Measurements from ENCODE around the gene SBNO2.

Gene SBNO2

DNA sequence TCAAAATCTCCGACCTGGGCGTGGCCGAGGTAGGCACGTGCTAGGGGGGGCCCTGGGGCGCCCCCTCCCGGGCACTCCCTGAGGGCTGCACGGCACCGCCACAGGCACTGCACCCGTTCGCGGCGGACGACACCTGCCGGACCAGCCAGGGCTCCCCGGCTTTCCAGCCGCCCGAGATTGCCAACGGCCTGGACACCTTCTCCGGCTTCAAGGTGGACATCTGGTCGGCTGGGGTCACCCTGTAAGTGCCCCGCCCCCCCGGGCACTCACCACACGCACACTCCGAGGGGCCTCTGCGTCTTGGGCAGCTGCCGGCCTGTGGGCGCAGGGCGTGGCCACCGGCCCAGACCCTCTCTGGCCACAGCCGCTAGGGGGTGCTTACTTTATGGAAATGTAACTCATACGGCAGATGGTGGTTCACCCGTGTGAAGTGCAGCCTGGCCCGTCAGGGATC is 46.4 kb upstream of the SBNO2 start:
- in situ Hi-C loops (cut with MboI; ENCODE audit: low sequenced_read_pairs, unreplicated experiment) = no loop called here
- TF ChIP-seq, protein P1, sequence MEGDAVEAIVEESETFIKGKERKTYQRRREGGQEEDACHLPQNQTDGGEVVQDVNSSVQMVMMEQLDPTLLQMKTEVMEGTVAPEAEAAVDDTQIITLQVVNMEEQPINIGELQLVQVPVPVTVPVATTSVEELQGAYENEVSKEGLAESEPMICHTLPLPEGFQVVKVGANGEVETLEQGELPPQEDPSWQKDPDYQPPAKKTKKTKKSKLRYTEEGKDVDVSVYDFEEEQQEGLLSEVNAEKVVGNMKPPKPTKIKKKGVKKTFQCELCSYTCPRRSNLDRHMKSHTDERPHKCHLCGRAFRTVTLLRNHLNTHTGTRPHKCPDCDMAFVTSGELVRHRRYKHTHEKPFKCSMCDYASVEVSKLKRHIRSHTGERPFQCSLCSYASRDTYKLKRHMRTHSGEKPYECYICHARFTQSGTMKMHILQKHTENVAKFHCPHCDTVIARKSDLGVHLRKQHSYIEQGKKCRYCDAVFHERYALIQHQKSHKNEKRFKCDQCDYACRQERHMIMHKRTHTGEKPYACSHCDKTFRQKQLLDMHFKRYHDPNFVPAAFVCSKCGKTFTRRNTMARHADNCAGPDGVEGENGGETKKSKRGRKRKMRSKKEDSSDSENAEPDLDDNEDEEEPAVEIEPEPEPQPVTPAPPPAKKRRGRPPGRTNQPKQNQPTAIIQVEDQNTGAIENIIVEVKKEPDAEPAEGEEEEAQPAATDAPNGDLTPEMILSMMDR (IDR thresholded peaks at IDR 0.05; ENCODE audit: borderline replicate concordance, control extremely low read depth, extremely low read depth, insufficient read depth, missing control alignments) = no peak
- DNase-seq (ENCODE audit: low spot score) = no peak

DNA sequence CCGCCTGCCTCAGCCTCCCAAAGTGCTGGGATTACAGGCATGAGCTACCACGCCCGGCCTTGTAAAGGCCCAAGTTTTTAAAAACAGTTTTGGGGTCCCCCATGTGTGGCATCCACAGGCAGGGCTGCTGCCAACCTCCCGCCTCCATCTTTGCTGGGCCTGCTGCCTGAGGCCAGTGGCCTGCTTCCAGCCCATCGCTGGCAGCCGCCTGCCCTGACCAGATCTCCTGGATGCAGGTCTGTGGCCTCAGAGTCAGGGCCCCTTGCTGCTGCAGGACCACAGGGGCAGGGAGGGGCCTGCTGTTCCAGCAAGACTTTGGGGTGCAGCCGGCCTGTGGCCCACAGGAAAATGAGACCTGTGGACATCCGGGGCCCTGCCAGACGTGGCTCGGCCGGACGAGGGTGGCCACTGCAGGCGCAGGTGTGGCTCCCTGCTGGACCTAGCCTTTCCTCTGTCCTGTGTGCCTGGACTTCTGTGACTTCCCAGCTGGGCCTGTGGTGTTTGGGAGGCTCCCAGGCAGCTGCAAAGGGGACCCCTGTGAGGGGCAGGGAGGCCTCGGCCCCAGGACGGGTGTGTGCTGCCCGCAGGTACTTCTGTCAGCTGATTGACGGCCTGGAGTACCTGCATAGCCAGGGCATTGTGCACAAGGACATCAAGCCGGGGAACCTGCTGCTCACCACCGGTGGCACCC is 45.9 kb upstream of the SBNO2 start:
- no peak for DNase-seq (ENCODE audit: low spot score)
- in situ Hi-C loops (cut with MboI; ENCODE audit: low sequenced_read_pairs, unreplicated experiment) = no loop called here
- TF ChIP-seq, protein P1 (IDR thresholded peaks at IDR 0.05; ENCODE audit: borderline replicate concordance, control extremely low read depth, extremely low read depth, insufficient read depth, missing control alignments) = no peak

DNA sequence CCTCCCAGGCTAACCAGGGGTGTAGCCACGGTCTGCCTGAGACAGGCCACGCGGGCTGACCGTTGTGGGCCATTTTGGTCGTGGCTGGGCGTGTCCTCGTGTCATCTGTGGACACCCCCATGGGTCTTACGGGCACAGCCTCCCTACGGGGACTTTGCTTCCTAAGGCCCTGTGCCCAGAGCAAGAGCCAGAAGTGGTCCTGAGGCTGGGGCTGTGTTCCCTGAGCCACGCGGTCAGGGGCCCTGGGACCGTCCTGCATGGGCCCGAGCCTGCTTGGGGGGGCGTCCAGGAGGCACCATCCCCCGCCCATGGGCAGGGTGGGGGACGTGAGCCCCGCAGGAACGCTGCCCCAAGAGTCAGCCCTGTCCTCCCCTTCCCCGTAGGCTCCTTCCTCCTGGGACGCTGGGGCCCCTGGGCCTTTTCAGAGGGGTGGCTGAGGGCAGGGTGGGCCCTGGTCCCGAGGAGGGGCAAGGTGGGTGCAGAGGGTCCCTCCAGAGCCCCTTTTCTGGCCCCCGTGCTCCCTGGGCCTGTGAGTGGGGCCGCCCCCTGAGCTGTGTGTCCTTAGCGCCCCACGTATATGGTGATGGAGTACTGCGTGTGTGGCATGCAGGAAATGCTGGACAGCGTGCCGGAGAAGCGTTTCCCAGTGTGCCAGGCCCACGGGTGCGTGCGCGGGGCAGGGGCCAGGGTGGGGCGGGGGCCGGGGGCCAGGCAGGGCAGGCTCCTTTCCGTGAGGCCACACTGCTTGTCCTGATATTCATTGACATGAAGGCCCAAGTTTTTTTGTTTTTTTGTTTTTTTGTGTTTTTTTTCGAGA is 44.9 kb upstream of the SBNO2 start:
- TF ChIP-seq, protein P1 (IDR thresholded peaks at IDR 0.05; ENCODE audit: borderline replicate concordance, control extremely low read depth, extremely low read depth, insufficient read depth, missing control alignments) = no peak
- in situ Hi-C loops (cut with MboI; ENCODE audit: low sequenced_read_pairs, unreplicated experiment) = no loop called here
- DNase-seq (ENCODE audit: low spot score) = no peak

DNA sequence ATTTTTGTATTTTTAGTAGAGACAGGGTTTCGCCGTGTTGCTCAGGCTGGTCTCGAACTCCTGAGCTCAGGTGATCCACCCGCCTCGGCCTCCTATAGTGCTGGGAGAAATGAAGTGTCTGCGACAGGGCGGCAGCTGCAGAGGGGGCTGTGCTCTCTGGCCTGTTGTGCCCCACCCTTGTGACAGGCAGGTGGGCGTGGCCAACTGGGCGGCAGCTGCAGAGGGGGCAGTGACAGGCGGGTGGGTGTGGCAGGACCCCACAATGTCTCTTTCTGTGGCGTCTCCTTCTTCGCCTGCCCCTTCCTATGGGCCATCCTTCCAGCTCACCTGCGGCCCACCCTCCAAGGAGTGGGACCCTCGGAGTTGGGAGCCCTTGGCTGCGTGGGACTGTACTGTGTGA is 43.3 kb upstream of the SBNO2 start:
- no peak for DNase-seq (ENCODE audit: low spot score)
- TF ChIP-seq, protein P1 (IDR thresholded peaks at IDR 0.05; ENCODE audit: borderline replicate concordance, control extremely low read depth, extremely low read depth, insufficient read depth, missing control alignments) = no peak
- in situ Hi-C loops (cut with MboI; ENCODE audit: low sequenced_read_pairs, unreplicated experiment) = no loop called here

GRCh38 chr19:1216756-1217155 is 42.7 kb upstream of the SBNO2 start:
- TF ChIP-seq, protein P1 (IDR thresholded peaks at IDR 0.05; ENCODE audit: borderline replicate concordance, control extremely low read depth, extremely low read depth, insufficient read depth, missing control alignments) = no peak
- in situ Hi-C loops (cut with MboI; ENCODE audit: low sequenced_read_pairs, unreplicated experiment) = no loop called here
- no peak for DNase-seq (ENCODE audit: low spot score)

- no peak for DNase-seq (ENCODE audit: low spot score)
- in situ Hi-C loops (cut with MboI; ENCODE audit: low sequenced_read_pairs, unreplicated experiment) = no loop called here
- TF ChIP-seq, protein P1 (IDR thresholded peaks at IDR 0.05; ENCODE audit: borderline replicate concordance, control extremely low read depth, extremely low read depth, insufficient read depth, missing control alignments) = no peak
These were observed 41.0 kb upstream of the SBNO2 start for GRCh38 chr19:1214862-1215731.
